Diencephalon (tissue), 1 donor: ENCODE data around the gene UBFD1. TPM values are rescaled to one million over a fixed set of nuclear protein-coding genes. Genes with fewer than 3 reads are reported as not detected.

ENCODE experiments used
- total RNA-seq: library from RNA; depleted of rRNA; stranded (reverse); fragments of >200 nt; gene quantifications from one replicate; pipeline ENCODE4 v1.2.3, GENCODE V29; 2014

Gene UBFD1
- total RNA-seq: 121 TPM

GRCh38 chr16:23556881-23557778 is at the start of gene UBFD1, which contains the start of gene EARS2:
UBFD1 (plus strand) TSS chr16:23557727; CDS start chr16:23557743, 16 bp downstream.
EARS2 (minus strand) TSS chr16:23557350; CDS start chr16:23557343, 7 bp downstream.

GRCh38 chr16:23510164-23510914 is 47.2 kb upstream of the UBFD1 start, which contains the start of gene GGA2:
GGA2 (minus strand) TSS chr16:23510494; CDS start chr16:23510411, 83 bp downstream.

GRCh38 chr16:23595951-23596720 is 38.6 kb downstream of the UBFD1 start, which contains the start of gene NDUFAB1:
NDUFAB1 (minus strand) TSS chr16:23596316; CDS start chr16:23596290, 26 bp downstream.

Other genes with a start within 250 kb of the UBFD1 start
- gene COG7, start 104.5 kb upstream of the UBFD1 start, total RNA-seq: 17.3 TPM
- gene GGA2, start 47.2 kb upstream of the UBFD1 start, total RNA-seq: 26.3 TPM
- 39.0 TPM for gene EARS2, start 377 bp upstream of the UBFD1 start, total RNA-seq
- 119 TPM for gene NDUFAB1, start 38.6 kb downstream of the UBFD1 start, total RNA-seq
- 15.5 TPM for gene PALB2, start 83.6 kb downstream of the UBFD1 start, total RNA-seq
- gene DCTN5, start 83.7 kb downstream of the UBFD1 start, total RNA-seq: 89.7 TPM
- 5.1 TPM for gene PLK1, start 121.2 kb downstream of the UBFD1 start, total RNA-seq
- not detected for gene ERN2, start 155.5 kb downstream of the UBFD1 start, total RNA-seq
- 1.2 TPM for gene CHP2, start 197.3 kb downstream of the UBFD1 start, total RNA-seq